Stomach (tissue), 4 donors: ENCODE measurements around the gene MAP3K14.

ENCODE experiments used
- POLR2A ChIP-seq, 4 donors: fragments of 450-650 bp; IDR thresholded peaks; one replicate each; pipeline ENCODE4 v1.6.1; 2016; ENCODE audit warnings: antibody characterized with exemption in 4 of 4, control low read depth in 2 of 4, mild to moderate bottlenecking in 1 of 4, moderate library complexity in 1 of 4
- POLR2AphosphoS5 ChIP-seq, 3 donors: sonication (generic); formaldehyde crosslinking; IDR thresholded peaks; one replicate each; pipeline ENCODE4 v1.6.1; 2016; ENCODE audit warnings: antibody characterized with exemption in 3 of 3
- TF ChIP-seq, protein P1 (sequence below), 7 experiments: fragments of 450-650 bp in 4 of 7; fragments of 200-600 bp in 3 of 7; sonication (generic) in 3 of 7; IDR thresholded peaks; one replicate each; pipeline ENCODE4 v1.5.1; 2016 to 2019; ENCODE audit warnings: antibody characterized with exemption in 7 of 7, control low read depth in 2 of 7, mild to moderate bottlenecking in 1 of 7

DNA sequence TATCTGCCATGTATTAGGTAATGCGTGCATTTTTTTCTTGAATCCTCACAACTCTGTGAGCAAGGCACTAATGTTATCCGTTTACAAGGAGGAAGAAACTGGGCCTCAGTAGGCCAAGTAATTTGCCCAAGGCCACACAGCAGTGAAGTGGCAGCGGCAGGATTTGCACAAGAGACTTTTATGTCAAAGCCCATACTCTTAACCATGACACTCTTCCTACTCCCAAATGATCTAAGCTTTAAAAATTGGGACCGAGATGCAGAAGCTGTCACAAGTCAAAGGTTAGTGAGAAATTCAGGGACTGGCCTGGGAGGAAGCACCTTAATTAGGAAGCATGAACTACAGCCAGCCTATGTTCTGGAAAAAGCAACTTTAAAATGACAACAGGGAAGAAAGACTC lies 10.7 kb downstream of the MAP3K14 start:
- TF ChIP-seq, protein P1, sequence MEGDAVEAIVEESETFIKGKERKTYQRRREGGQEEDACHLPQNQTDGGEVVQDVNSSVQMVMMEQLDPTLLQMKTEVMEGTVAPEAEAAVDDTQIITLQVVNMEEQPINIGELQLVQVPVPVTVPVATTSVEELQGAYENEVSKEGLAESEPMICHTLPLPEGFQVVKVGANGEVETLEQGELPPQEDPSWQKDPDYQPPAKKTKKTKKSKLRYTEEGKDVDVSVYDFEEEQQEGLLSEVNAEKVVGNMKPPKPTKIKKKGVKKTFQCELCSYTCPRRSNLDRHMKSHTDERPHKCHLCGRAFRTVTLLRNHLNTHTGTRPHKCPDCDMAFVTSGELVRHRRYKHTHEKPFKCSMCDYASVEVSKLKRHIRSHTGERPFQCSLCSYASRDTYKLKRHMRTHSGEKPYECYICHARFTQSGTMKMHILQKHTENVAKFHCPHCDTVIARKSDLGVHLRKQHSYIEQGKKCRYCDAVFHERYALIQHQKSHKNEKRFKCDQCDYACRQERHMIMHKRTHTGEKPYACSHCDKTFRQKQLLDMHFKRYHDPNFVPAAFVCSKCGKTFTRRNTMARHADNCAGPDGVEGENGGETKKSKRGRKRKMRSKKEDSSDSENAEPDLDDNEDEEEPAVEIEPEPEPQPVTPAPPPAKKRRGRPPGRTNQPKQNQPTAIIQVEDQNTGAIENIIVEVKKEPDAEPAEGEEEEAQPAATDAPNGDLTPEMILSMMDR (IDR thresholded peaks at IDR 0.05): no peak
- TF ChIP-seq POLR2AphosphoS5 (IDR thresholded peaks at IDR 0.05) (no peak), POLR2A (IDR thresholded peaks at IDR 0.05) (no peak)
